ENCODE measurements around the gene SYT12. TPM values are rescaled to one million over a fixed set of nuclear protein-coding genes. Genes with fewer than 3 reads are reported as not detected.
A peak's percentile ranks its signal among the peaks of the same experiment; 100 is the strongest.

SYT12 gene
- total and polyA plus RNA-seq, 2 of the 8 experiments (the other 6 are each of a cell fraction or from before 2014, with no cell fraction given): 1.4 to 3.3 TPM

- no peak overlapping the region; the same call in 1 of the 2 replicates for H4K8ac ChIP-seq (ENCODE audit: extremely low read depth, insufficient read depth, low read length)
- FAIRE-seq: no peak
Observed at GRCh38 chr11:67095214-67095507, 72.2 kb downstream of the SYT12 start.

More at GRCh38 chr11:67095214-67095507, 72.2 kb downstream of the SYT12 start:
- Histone ChIP-seq H4K5ac (ENCODE audit: insufficient read length, low read depth, low read length) (peak overlapping the region; percentile 39), H3K36me3 (ENCODE audit: control insufficient read depth in 2 of 4, insufficient read depth in 4 of 4, low read length in 3 of 4) (no peaks in the 10 kb centered on the region), H3K4me3 (ENCODE audit: extremely low read depth in 1 of 4, insufficient read depth in 2 of 4, low read depth in 3 of 4, low read length in 4 of 4) (no peak overlapping the region), H4K91ac (replicated peaks; ENCODE audit: insufficient read length, low read length) (no peak overlapping the region), H3K79me2 (ENCODE audit: control insufficient read depth in 1 of 2, insufficient read depth in 2 of 2, low read length in 2 of 2) (no peaks in the 10 kb centered on the region), H3K23ac (ENCODE audit: insufficient read length) (no peak overlapping the region), H3K27me3 (replicated peaks in 1 of 4; ENCODE audit: control insufficient read depth in 3 of 4, extremely low read depth in 1 of 4, insufficient read depth in 3 of 4, low read length in 3 of 4) (no peaks in the 10 kb centered on the region), H3K27ac (ENCODE audit: low read depth, low read length) (no peak overlapping the region), H2AFZ (ENCODE audit: low read length) (0 out of 2 replicates have a peak overlapping the region, but pooled peaks have one; percentile 9), H2BK5ac (ENCODE audit: low read depth, low read length) (no peak overlapping the region), H3K9me3 (ENCODE audit: insufficient read depth in 2 of 2, low read depth in 1 of 2, low read length in 1 of 2) (no peaks in the 10 kb centered on the region), H3K4me2 (ENCODE audit: insufficient read depth in 1 of 2, low read depth in 2 of 2, low read length in 2 of 2) (no peak overlapping the region), H3K23me2 (ENCODE audit: low read depth, low read length) (no peaks in the 10 kb centered on the region), H3K4ac (replicated peaks; ENCODE audit: insufficient read length, low read depth, low read length) (no peak overlapping the region), H3K14ac (ENCODE audit: insufficient read length) (no peak overlapping the region), H4K20me1 (replicated peaks in 1 of 2; ENCODE audit: control insufficient read depth in 1 of 2, insufficient read depth in 2 of 2, low read length in 2 of 2) (no peaks in the 10 kb centered on the region), H3K56ac (replicated peaks; ENCODE audit: insufficient read length, low read depth, low read length) (no peak overlapping the region), H2BK12ac (ENCODE audit: low read depth, low read length) (no peak overlapping the region; the same call in 1 of the 2 replicates), H3K9ac (replicated peaks in 1 of 4; ENCODE audit: extremely low read depth in 1 of 4, low read depth in 3 of 4, low read length in 3 of 4) (no peak overlapping the region), H2BK120ac (replicated peaks; ENCODE audit: low read depth, low read length) (no peak overlapping the region), H3K18ac (ENCODE audit: extremely low read depth, low read length) (no peak overlapping the region), H3K4me1 (replicated peaks in 1 of 4; ENCODE audit: control insufficient read depth in 3 of 4, insufficient read depth in 4 of 4, low read length in 3 of 4) (peaks cover 0 to 3% (median 1%) of the 10 kb centered on the region in 4 experiments; a peak in 2 of 7 replicates), H3K79me1 (ENCODE audit: low read depth, low read length) (no peaks in the 10 kb centered on the region), H2AK5ac (ENCODE audit: low read depth, low read length) (no peak overlapping the region), H2BK20ac (ENCODE audit: low read length) (no peak overlapping the region), H2BK15ac (ENCODE audit: low read length) (no peak overlapping the region)
- CTCF ChIA-PET (ENCODE audit: partially characterized antibody): interaction anchor here (0.6 to 4.3 kb wide), 21 partner anchors 10 to 252 kb away, joined by 3 to 18 read pairs (median 4); partner anchors contain the start of gene KDM2A
- no peak for TF ChIP-seq TBP (IDR thresholded peaks at IDR 0.05; ENCODE audit: low read depth, low read length)
- no peak for DNase-seq (ENCODE audit: low read depth in 1 of 2, low spot score in 2 of 2)
- WGBS, 2 experiments (ENCODE audit: extremely low coverage in 1 of 2, insufficient coverage in 1 of 2, insufficient read length in 1 of 2, insufficient replicate concordance in 2 of 2, low coverage in 1 of 2, low lambda C conversion rate in 2 of 2, missing lambda C conversion rate in 1 of 2): 86% methylated on average over 1 of the region's 1 CpG; no CpG with 5 or more reads in 1 of the 2 experiments
- POLR2A ChIA-PET (ENCODE audit: partially characterized antibody): interaction anchor here (0.8 to 1.9 kb wide), 4 partner anchors 11 to 176 kb away, joined by 3 to 5 read pairs (median 3); partner anchors contain the start of gene KDM2A
